ENCODE measurements around the gene FAAH2.
"Not testable (repeated sequence)": the region's sequence is repeated elsewhere in the genome, so short reads cannot be mapped to it uniquely, and the experiment has no call there.

FAAH2 gene

DNA sequence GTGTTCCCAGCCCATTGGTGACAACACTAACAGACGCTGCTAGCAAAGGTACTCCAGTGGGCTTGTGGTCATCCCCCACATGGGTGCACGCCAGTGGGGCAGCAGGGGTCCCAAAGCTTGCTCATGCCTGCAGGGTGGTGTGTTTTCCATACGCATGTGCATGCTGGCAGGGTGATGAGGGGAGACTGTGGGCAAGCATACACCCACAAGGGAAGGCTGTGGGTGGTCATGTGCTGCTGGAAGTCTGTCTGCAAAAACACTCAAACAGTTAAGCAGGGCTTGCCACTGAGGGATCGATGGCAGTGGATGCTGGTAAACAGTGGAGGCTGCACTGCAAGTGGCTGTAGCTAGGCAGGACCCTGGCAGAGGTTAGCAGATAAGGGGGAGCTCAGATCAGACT, 79.9 kb downstream of the FAAH2 start:
- Mint-ChIP-seq H3K27ac (no peak overlapping the region), H3K4me3 (no peak overlapping the region)

DNA sequence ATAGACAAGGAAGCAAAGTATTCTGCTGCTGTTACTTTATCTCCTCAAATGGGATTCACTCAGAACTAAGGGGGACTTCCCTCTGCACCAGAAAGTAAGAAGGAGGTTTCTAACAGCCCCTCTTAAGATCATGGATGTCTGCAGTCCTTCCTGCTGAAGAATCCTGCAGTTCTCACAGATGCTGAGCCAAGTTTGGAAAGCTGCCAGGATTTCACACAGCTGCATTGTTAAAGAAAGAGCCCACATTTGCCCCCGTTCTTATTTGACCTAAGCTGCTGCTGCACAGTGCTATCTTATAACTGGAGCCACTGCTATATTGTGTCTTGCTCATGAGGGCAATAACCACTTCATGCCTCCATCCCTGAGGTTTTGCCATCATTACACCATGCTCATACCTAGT, 81.1 kb downstream of the FAAH2 start:
- Mint-ChIP-seq H3K27me3 (ENCODE audit: low read depth, poor library complexity) (no peaks in the 10 kb centered on the region), H3K4me3 (no peak overlapping the region), H3K9me3 (peaks cover 34% of the 10 kb centered on the region), H3K36me3 (ENCODE audit: low read depth) (no peaks in the 10 kb centered on the region), H3K27ac (no peak overlapping the region), H3K4me1 (no peaks in the 10 kb centered on the region)
- no peak for DNase-seq
- TF ChIP-seq, protein P1, sequence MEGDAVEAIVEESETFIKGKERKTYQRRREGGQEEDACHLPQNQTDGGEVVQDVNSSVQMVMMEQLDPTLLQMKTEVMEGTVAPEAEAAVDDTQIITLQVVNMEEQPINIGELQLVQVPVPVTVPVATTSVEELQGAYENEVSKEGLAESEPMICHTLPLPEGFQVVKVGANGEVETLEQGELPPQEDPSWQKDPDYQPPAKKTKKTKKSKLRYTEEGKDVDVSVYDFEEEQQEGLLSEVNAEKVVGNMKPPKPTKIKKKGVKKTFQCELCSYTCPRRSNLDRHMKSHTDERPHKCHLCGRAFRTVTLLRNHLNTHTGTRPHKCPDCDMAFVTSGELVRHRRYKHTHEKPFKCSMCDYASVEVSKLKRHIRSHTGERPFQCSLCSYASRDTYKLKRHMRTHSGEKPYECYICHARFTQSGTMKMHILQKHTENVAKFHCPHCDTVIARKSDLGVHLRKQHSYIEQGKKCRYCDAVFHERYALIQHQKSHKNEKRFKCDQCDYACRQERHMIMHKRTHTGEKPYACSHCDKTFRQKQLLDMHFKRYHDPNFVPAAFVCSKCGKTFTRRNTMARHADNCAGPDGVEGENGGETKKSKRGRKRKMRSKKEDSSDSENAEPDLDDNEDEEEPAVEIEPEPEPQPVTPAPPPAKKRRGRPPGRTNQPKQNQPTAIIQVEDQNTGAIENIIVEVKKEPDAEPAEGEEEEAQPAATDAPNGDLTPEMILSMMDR (IDR thresholded peaks at IDR 0.05) = no peak

More for the DNA sequence above, 79.9 kb downstream of the FAAH2 start:
- no peaks in the 10 kb centered on the region for H3K4me1 Mint-ChIP-seq
- TF ChIP-seq, protein P1 (IDR thresholded peaks at IDR 0.05) = no peak
- no peaks in the 10 kb centered on the region for H3K27me3 Mint-ChIP-seq (ENCODE audit: low read depth, poor library complexity)
- no peak for DNase-seq
- peaks cover 38% of the 10 kb centered on the region for H3K9me3 Mint-ChIP-seq
- no peaks in the 10 kb centered on the region for H3K36me3 Mint-ChIP-seq (ENCODE audit: low read depth)

DNA sequence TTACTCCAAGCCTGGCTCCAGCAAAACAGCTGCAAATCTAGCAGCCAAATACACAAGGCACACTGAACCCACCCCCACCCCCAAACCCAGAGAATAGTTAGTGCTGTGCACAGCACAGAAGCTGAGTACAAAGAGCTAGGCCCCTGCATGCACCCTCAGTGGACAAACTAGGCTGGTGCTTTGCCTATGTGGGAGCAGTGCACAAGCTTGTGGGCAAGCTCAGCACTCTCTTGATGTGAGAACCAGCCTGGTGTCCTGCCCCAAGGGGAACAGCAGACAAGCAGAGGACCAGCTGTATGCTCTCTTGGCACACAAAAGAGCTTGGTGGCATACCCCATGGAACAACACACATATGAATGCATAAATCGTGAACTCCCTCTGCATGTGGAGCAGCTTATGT, 81.7 kb downstream of the FAAH2 start:
- no peak overlapping the region for H3K27ac Mint-ChIP-seq
- no peak for DNase-seq
- peaks cover 34% of the 10 kb centered on the region for H3K9me3 Mint-ChIP-seq
- H3K4me3 Mint-ChIP-seq = no peak overlapping the region
- no peaks in the 10 kb centered on the region for H3K36me3 Mint-ChIP-seq (ENCODE audit: low read depth)
- TF ChIP-seq, protein P1 (IDR thresholded peaks at IDR 0.05) = no peak
- H3K4me1 Mint-ChIP-seq = no peaks in the 10 kb centered on the region
- no peaks in the 10 kb centered on the region for H3K27me3 Mint-ChIP-seq (ENCODE audit: low read depth, poor library complexity)

DNA sequence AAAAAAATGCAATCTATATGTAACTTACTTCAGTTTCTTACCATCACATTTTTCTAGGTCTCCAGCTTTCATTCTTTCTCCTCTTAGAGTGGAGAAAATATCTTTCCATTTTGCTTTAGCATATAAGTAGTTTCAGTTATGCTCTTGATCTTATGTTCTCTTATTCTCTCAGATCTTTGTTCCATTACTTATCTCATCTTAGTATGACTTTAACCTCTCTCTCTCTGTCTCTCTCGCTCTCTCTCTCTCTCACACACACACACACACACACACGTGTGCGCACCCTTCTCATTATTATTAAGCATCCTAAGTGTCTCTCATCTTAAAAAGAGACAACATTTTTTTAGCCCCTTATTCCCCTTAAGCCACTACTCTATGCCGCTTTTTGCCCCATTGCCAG, 92.8 kb downstream of the FAAH2 start:
- peaks cover 5% of the 10 kb centered on the region for H3K36me3 Mint-ChIP-seq (ENCODE audit: low read depth)
- H3K27ac Mint-ChIP-seq = no peak overlapping the region
- H3K27me3 Mint-ChIP-seq (ENCODE audit: low read depth, poor library complexity) = no peaks in the 10 kb centered on the region
- no peaks in the 10 kb centered on the region for H3K4me1 Mint-ChIP-seq
- DNase-seq = no peak
- H3K9me3 Mint-ChIP-seq = peaks cover 62% of the 10 kb centered on the region
- TF ChIP-seq, protein P1 (IDR thresholded peaks at IDR 0.05) = no peak
- H3K4me3 Mint-ChIP-seq = no peak overlapping the region

DNA sequence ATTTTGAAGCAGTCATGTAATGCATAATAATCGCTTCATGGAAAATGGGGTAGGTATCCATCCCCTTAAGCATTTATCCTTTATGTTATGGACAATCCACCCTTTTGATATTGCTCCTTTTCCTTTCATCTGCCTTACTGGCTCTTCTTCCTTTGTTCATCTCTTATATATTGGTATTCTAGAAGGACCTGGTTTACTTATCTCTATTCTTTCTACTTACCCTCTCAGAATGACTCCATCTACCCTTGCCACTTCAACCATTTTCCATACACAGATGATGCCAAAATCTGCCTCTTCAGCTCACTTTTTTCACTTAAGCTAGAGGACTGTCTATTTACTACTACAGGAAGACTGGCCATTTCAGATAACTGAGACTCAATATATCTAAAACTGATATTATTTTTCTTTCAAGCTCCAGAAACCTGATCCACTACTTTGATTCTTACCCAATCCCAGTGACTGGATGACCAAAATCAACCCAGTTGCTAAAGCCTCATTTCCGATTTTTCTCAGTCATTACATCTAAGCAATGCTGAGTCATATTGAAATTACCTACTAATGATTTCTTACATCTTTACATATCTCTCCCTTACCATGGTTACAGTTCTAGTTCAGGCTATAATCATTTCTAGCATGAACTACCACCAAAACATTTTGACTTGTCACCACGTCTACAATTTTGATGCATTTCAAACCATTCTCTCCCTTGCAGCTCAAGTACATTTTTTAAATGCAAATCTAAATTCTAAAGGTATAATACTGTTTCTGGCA, 93.7 kb downstream of the FAAH2 start:
- H3K9me3 Mint-ChIP-seq = peaks cover 61% of the 10 kb centered on the region
- H3K4me3 Mint-ChIP-seq = no peak overlapping the region
- TF ChIP-seq, protein P1 (IDR thresholded peaks at IDR 0.05) = no peak
- peaks cover 5% of the 10 kb centered on the region for H3K36me3 Mint-ChIP-seq (ENCODE audit: low read depth)
- DNase-seq = no peak
- H3K27me3 Mint-ChIP-seq (ENCODE audit: low read depth, poor library complexity) = no peaks in the 10 kb centered on the region
- H3K27ac Mint-ChIP-seq = no peak overlapping the region
- H3K4me1 Mint-ChIP-seq = no peaks in the 10 kb centered on the region

DNA sequence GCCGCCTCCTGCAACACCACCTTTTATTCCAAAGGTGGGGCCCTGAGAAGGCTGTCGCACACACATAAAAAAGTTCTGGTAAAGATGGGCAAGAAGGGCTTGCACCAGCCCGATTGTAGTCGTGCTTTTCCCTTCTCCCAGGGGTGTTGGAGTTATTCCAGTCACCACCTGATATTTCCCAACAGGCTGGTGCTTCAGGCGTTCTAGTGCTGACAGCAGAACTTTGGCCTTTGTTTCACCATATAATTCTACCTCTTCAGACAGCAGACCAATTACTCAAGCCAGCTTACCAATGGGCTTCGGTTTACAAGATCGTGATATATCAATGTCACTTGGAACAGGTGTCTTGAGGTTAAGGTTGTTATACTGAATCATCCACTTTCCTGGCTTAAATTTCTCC, 107.7 kb downstream of the FAAH2 start:
- H3K27ac Mint-ChIP-seq; H3K4me1 Mint-ChIP-seq; H3K27me3 Mint-ChIP-seq (ENCODE audit: low read depth, poor library complexity); H3K36me3 Mint-ChIP-seq (ENCODE audit: low read depth); H3K4me3 Mint-ChIP-seq; DNase-seq: not testable (repeated sequence)
- peaks cover 62% of the 10 kb centered on the region for H3K9me3 Mint-ChIP-seq

DNA sequence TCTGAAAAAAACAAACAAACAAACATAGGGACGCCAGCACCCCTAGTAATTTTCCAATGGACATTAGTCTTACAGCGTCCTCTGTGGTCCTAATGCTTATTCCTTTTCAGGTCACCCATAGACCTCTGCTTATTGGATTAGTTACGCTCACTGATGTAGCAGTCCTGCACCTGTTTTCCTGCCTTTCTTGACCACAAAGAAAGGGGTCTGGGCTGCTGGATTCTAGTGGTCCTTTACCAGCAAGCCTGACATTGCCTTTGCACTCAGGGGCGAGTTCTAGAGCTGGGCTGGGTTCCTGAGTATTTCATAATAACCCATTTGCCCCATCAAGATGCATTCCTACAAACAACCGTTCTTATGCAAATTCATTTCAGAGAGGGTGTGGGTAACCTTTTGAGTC, 116.7 kb downstream of the FAAH2 start:
- H3K4me3 Mint-ChIP-seq; H3K27me3 Mint-ChIP-seq (ENCODE audit: low read depth, poor library complexity); H3K27ac Mint-ChIP-seq; H3K4me1 Mint-ChIP-seq; DNase-seq; H3K36me3 Mint-ChIP-seq (ENCODE audit: low read depth): not testable (repeated sequence)
- H3K9me3 Mint-ChIP-seq = peaks cover 57% of the 10 kb centered on the region
